Uterus (tissue), 2 donors: ENCODE results near the gene CLDN3.

Source experiments
- POLR2A ChIP-seq, 2 donors: fragments of 450-650 bp; IDR thresholded peaks; one replicate each; pipeline ENCODE4 v1.6.1; 2016; ENCODE audit warnings: antibody characterized with exemption in 2 of 2, mild to moderate bottlenecking in 1 of 2, moderate library complexity in 1 of 2
- TF ChIP-seq, protein P1 (sequence below), 4 experiments: fragments of 200-600 bp in 2 of 4; fragments of 450-650 bp in 2 of 4; sonication (generic) in 2 of 4; IDR thresholded peaks; one replicate each; pipeline ENCODE4 v1.5.1; 2016 to 2019; ENCODE audit warnings: antibody characterized with exemption in 4 of 4, mild to moderate bottlenecking in 2 of 4, moderate library complexity in 1 of 4

DNA sequence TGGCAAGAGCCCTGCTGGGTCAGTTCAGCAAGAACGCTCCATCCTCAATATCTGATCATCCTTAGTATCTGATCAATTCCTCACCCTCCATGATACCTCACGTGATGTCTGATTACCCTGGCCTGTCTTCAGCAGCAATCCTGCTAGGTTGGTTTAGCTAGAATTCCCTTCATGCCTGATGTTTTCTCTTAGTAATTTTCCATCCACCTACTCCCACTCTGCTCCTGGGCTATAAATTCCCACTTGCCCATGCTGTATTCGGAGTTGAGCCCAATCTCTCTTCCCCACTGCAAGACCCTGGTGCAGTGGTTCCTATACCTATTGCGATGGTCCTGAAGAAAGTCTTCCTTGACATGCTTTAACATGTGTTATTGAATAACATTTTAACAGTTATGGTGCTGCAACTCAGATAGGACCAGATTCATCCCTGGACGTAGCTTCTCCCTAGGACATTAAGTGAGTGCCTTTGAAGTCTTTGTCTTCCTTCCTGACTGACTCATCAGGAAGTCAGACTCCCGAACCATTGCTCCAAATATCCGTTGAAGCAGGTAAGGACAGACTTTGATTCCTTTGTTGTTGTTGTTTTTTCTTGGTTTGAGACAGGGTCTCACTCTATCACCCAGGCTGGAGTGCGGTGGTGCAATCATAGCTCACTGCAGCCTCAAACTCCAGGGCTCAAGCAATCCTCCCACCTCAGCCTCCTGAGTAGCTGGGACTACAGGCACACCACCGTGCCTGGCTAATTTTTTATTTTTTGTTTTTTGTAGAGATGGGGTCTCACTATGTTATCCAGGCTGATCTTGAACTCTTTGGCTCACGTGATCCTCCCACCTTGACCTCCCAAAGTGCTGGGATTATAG, 29.4 kb upstream of the CLDN3 start:
- TF ChIP-seq, protein P1, sequence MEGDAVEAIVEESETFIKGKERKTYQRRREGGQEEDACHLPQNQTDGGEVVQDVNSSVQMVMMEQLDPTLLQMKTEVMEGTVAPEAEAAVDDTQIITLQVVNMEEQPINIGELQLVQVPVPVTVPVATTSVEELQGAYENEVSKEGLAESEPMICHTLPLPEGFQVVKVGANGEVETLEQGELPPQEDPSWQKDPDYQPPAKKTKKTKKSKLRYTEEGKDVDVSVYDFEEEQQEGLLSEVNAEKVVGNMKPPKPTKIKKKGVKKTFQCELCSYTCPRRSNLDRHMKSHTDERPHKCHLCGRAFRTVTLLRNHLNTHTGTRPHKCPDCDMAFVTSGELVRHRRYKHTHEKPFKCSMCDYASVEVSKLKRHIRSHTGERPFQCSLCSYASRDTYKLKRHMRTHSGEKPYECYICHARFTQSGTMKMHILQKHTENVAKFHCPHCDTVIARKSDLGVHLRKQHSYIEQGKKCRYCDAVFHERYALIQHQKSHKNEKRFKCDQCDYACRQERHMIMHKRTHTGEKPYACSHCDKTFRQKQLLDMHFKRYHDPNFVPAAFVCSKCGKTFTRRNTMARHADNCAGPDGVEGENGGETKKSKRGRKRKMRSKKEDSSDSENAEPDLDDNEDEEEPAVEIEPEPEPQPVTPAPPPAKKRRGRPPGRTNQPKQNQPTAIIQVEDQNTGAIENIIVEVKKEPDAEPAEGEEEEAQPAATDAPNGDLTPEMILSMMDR (IDR thresholded peaks at IDR 0.05) = no peak
- no peak for TF ChIP-seq POLR2A (IDR thresholded peaks at IDR 0.05)
